Measurements from ENCODE around the gene SCARB1. TPM values are rescaled to one million over a fixed set of nuclear protein-coding genes. Genes with fewer than 3 reads are reported as not detected.
"Not testable (repeated sequence)": the region's sequence is repeated elsewhere in the genome, so short reads cannot be mapped to it uniquely, and the experiment has no call there.

SCARB1 gene
- 20.8 TPM for total RNA-seq

- peak; percentile 87 for DNase-seq (ENCODE audit: low spot score)
These were observed at the start of gene SCARB1 for GRCh38 chr12:124863416-124864325. SCARB1 (minus strand) TSS chr12:124863864; CDS start chr12:124863720, 144 bp downstream.

GRCh38 chr12:124912529-124913287, 49.0 kb upstream of the SCARB1 start:
- DNase-seq (ENCODE audit: low spot score), result not testable (repeated sequence)

GRCh38 chr12:124911521-124911920, 47.9 kb upstream of the SCARB1 start:
- DNase-seq (ENCODE audit: low spot score), result not testable (repeated sequence)

- DNase-seq (ENCODE audit: low spot score), result no peak
These were observed 47.2 kb upstream of the SCARB1 start for GRCh38 chr12:124910561-124911478.

GRCh38 chr12:124909831-124910560, 46.3 kb upstream of the SCARB1 start:
- DNase-seq (ENCODE audit: low spot score), result no peak

GRCh38 chr12:124906606-124907261, 43.1 kb upstream of the SCARB1 start:
- peak; percentile 95 for DNase-seq (ENCODE audit: low spot score)

- peak; percentile 83 for DNase-seq (ENCODE audit: low spot score)
These were observed 40.8 kb upstream of the SCARB1 start for GRCh38 chr12:124904306-124905098.

GRCh38 chr12:124902916-124903315, 39.3 kb upstream of the SCARB1 start:
- no peak for DNase-seq (ENCODE audit: low spot score)

- no peak for DNase-seq (ENCODE audit: low spot score)
These were observed 37.3 kb upstream of the SCARB1 start for GRCh38 chr12:124901003-124901402.

- DNase-seq (ENCODE audit: low spot score), result not testable (repeated sequence)
These were observed 36.7 kb upstream of the SCARB1 start for GRCh38 chr12:124900345-124900795.

GRCh38 chr12:124898923-124899294, 35.2 kb upstream of the SCARB1 start:
- DNase-seq (ENCODE audit: low spot score), result no peak

- no peak for DNase-seq (ENCODE audit: low spot score)
These were observed 34.7 kb upstream of the SCARB1 start for GRCh38 chr12:124898200-124898922.

GRCh38 chr12:124896461-124896860, 32.8 kb upstream of the SCARB1 start:
- no peak for DNase-seq (ENCODE audit: low spot score)

- DNase-seq (ENCODE audit: low spot score), result no peak
These were observed 30.3 kb upstream of the SCARB1 start for GRCh38 chr12:124893792-124894516.

GRCh38 chr12:124888260-124888659, 24.6 kb upstream of the SCARB1 start:
- DNase-seq (ENCODE audit: low spot score), result no peak

GRCh38 chr12:124887766-124888165, 24.1 kb upstream of the SCARB1 start:
- DNase-seq (ENCODE audit: low spot score), result not testable (repeated sequence)

- no peak for DNase-seq (ENCODE audit: low spot score)
These were observed 21.1 kb upstream of the SCARB1 start for GRCh38 chr12:124884587-124885438.
